HG02973 (cell line): Measurements from ENCODE around the gene S100A14.
"Not testable (repeated sequence)": the region's sequence is repeated elsewhere in the genome, so short reads cannot be mapped to it uniquely, and the experiment has no call there.

ENCODE experiments used
- ATAC-seq: cut with Tn5 transposase; IDR thresholded peaks from one replicate; pipeline ENCODE4 v1.9.1; 2021; ENCODE audit warnings: moderate library complexity; ENCODE audit not compliant: unreplicated experiment

The S100A14 gene

GRCh38 chr1:153640213-153640612 is 24.1 kb upstream of the S100A14 start:
- not testable (repeated sequence) for ATAC-seq

DNA sequence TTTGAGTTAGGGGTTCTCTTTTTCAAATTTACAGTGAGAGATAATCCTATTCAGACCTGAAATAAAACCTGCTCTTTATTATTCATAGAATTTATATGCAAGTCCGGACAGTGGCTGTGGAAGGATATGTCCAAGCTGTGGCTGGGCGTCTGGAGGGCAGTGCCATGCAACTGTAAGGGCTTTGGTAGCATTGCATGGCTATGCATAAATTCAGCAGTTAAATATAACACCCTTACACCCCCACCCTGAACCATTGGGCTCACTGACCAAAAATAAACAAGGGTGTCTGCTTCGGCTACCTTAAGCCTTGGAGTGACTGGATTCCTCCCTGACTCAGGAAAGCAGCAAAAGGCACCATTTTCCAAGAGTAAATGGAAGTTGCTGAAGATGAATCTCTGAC is 23.2 kb upstream of the S100A14 start:
- ATAC-seq, result no peak

- ATAC-seq, result no peak
These were observed 22.1 kb upstream of the S100A14 start for GRCh38 chr1:153638261-153638660.

DNA sequence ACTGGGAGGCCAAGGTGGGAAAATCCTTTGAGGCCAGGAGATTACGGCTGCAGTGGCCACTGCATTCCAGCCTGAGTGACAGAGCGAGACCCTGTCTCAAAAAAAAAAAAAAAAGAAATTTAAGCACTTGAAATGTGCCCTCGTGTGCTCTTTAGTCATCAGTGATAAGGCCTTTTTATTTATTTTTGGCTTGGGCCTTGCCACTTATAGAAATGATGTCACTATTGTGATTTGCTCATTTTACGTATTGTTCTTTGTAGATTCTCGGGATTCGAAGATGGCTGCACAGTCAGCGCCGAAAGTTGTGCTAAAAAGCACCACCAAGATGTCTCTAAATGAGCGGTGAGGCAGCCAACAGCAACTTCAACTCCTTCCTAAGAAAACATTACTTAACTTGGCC is 20.2 kb upstream of the S100A14 start:
- no peak for ATAC-seq

DNA sequence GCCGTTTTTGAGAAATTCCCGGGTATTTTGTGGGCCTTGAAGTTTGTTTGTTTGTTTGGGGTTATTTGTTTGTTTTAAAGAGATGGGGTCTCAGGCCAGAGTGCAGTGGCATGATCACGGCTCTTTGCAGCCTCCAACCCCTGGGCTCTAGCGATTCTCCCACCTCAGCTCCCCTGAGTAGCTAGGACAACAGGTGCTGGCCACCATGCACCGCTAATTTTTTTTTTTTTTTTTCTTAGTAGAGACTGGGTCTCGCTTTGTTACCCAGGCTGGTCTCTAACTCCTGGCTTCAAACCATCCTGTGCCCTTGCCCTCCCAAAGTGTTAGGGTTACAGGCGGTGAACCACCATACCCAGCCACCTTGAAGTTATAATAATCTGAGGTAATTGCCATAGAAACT is 19.7 kb upstream of the S100A14 start:
- ATAC-seq, result no peak

DNA sequence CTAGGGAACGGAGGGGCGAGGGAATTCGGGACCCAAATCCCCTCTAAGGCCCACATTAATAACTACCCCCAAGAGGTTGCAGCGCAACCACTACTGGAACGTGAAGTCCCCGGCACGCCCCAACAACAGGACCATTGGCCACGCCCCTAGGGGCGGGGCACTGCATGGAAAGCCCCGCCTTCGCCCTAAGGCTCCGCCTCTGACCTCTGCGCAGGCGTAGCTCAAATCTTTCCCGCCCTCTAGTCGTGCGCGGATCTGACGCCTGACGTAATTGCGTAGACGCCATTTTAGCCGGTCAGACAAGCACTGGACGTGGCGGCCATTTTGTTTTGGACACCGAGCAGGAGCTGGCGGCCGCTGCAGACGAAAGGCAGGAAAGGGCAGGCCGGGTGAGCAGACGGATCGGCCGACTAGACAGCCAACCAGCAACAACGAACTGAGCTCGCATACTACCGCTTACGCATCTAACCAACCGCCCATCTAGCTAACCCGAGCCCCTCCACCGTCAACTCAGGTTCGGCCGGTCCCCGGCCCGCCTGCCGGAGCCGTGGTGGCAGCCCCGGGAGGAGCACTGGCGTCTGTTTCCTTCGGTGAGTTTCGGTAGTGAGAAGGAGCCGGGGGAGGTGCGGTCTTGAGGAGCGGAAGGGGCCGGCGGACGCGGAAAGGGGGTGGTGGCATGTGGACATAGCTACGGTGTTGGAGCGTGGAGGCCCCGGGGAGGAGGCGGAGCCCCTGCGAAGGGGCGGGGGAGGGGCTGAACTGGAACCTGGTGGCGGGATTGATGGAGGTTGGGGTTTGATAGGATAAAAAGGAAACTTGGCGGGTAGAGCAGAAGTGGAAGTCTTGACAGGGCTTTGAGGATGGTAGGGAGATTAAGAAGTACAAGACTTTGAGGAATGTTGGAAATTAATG is 17.9 kb upstream of the S100A14 start, which contains the start of gene CHTOP:
Gene CHTOP (plus strand): TSS at position 313 of the 912 bp plus-strand sequence. CDS start 2,523 bp downstream, outside the sequence.
- peak; percentile 72 for ATAC-seq

GRCh38 chr1:153633161-153633753 is 17.1 kb upstream of the S100A14 start:
- no peak for ATAC-seq

GRCh38 chr1:153631047-153632022 is 15.2 kb upstream of the S100A14 start:
- ATAC-seq, result no peak

DNA sequence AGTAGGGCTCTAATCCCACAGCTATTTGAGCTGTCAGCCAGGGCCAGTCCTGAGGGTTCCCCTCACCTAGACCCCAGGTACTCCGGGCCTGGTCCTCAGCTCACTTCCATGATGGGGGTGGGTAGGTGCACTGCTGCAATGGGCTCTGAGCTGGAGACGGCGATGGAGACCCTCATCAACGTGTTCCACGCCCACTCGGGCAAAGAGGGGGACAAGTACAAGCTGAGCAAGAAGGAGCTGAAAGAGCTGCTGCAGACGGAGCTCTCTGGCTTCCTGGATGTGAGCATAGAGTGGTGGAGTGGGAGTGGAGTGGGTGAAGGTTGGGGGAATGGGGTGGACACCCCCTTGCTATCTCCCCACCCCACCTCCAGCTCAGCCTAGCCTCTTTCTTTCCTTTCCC is 14.3 kb upstream of the S100A14 start:
- ATAC-seq, result no peak

- no peak for ATAC-seq
These were observed 13.8 kb upstream of the S100A14 start for GRCh38 chr1:153629971-153630370.

DNA sequence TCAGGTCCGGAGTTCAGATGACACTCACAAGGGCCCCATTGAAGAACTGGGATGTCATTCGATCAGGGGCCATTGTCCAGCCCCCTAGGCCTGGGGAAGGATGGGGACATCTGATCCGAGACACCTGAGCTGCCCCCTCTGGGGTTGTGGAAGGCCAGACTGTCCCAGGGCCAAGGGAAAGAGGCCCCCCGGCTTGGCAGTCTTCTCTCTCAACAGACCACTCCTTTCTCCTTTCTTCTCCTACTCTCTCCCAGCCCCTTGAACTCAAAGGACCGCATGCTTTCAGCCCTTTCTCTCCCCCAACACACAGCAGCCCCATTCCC is 13.2 kb upstream of the S100A14 start:
- no peak for ATAC-seq

GRCh38 chr1:153628638-153629342 is 12.7 kb upstream of the S100A14 start:
- no peak for ATAC-seq

GRCh38 chr1:153627715-153628626 is 11.8 kb upstream of the S100A14 start, which contains the start of gene S100A1:
Gene S100A1 (plus strand): TSS chr1:153628434. CDS start chr1:153630522, 2,088 bp downstream.
- ATAC-seq, result no peak

DNA sequence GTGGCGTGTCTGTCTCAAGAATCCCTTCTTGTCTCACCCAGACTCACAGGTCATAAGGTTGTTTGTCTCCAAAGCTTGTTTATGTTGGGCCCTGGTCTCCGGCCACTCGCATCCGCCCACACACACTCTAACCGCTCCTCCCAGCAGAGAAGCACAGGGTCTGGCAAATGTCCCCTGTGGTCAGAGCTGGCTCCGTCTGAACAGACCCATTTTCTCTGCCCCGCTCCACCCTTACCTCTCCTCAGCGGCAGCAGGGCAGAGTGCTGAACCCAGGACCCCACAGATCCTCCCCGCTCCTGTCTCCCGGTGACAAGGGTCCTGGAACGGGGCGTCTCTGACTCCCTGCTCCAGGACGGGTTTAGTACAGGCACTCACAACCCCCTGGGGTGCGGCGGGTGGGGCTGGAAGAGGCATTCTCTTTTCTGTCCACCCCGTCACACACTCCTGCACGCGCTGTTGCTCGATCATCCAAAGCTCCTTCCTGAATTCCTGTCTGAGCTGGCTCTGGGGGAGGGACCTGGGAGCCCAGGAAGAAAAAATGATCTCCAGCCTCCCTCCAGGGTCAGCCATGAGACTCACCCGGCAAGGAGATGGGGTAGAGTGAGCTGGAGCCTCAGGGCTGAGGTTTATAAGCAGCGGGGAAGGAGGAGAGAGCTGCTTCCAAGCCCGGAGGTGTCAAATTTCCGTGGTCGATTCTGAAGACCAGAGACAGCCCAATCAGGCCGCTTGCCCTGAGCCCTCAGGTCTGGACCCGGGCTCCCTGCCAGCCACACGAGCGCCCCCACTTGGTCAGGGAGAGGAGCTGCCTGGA is 11.0 kb upstream of the S100A14 start, which contains the start of gene S100A13:
Gene S100A13 (minus strand): TSS at position 602 of the 811 bp plus-strand sequence. CDS start 1,033 bp downstream, outside the sequence.
- ATAC-seq, result no peak

- no peak for ATAC-seq
These were observed 10.4 kb upstream of the S100A14 start for GRCh38 chr1:153626477-153626903.

GRCh38 chr1:153624965-153625611 is 9.0 kb upstream of the S100A14 start:
- ATAC-seq, result no peak

- no peak for ATAC-seq
These were observed 7.0 kb upstream of the S100A14 start for GRCh38 chr1:153623101-153623500.

GRCh38 chr1:153619171-153619570 is 3.0 kb upstream of the S100A14 start:
- ATAC-seq, result no peak
